GM21576 (cell line): ENCODE data around the gene KIAA0319L.
"Not testable (repeated sequence)": the region's sequence is repeated elsewhere in the genome, so short reads cannot be mapped to it uniquely, and the experiment has no call there.

ENCODE experiments used
- ATAC-seq: cut with Tn5 transposase; IDR thresholded peaks from one replicate; pipeline ENCODE4 v1.9.1; 2021; ENCODE audit warnings: mild to moderate bottlenecking, moderate library complexity; ENCODE audit not compliant: unreplicated experiment

Gene KIAA0319L

GRCh38 chr1:35585281-35585680 lies 28.1 kb upstream of the KIAA0319L start:
- no peak for ATAC-seq

- not testable (repeated sequence) for ATAC-seq
Observed at GRCh38 chr1:35581621-35582020, 24.4 kb upstream of the KIAA0319L start.

- no peak for ATAC-seq
Observed at GRCh38 chr1:35580949-35581388, 23.8 kb upstream of the KIAA0319L start.

- peak; percentile 61 for ATAC-seq
Observed at GRCh38 chr1:35577071-35577998, 20.1 kb upstream of the KIAA0319L start.

GRCh38 chr1:35576766-35577070 lies 19.5 kb upstream of the KIAA0319L start:
- ATAC-seq, result not testable (repeated sequence)

GRCh38 chr1:35576061-35576765 lies 19.0 kb upstream of the KIAA0319L start:
- ATAC-seq, result no peak

GRCh38 chr1:35575416-35575958 lies 18.3 kb upstream of the KIAA0319L start:
- no peak for ATAC-seq

- ATAC-seq, result no peak
Observed at GRCh38 chr1:35574655-35575415, 17.6 kb upstream of the KIAA0319L start.

- no peak for ATAC-seq
Observed at GRCh38 chr1:35574125-35574654, 17.0 kb upstream of the KIAA0319L start.

- ATAC-seq, result no peak
Observed at GRCh38 chr1:35573198-35574124, 16.3 kb upstream of the KIAA0319L start, which contains the start of gene TFAP2E. Gene TFAP2E (plus strand): TSS chr1:35573314. CDS start chr1:35573578, 264 bp downstream.

- no peak for ATAC-seq
Observed at GRCh38 chr1:35572296-35572695, 15.1 kb upstream of the KIAA0319L start.

- ATAC-seq, result no peak
Observed at GRCh38 chr1:35571263-35571662, 14.1 kb upstream of the KIAA0319L start.

- ATAC-seq, result no peak
Observed at GRCh38 chr1:35570589-35571137, 13.5 kb upstream of the KIAA0319L start.

GRCh38 chr1:35569936-35570335 lies 12.7 kb upstream of the KIAA0319L start:
- no peak for ATAC-seq

GRCh38 chr1:35568975-35569395 lies 11.8 kb upstream of the KIAA0319L start:
- no peak for ATAC-seq

- no peak for ATAC-seq
Observed at GRCh38 chr1:35567947-35568558, 10.8 kb upstream of the KIAA0319L start.

- ATAC-seq, result no peak
Observed at GRCh38 chr1:35565742-35566133, 8.5 kb upstream of the KIAA0319L start.

GRCh38 chr1:35564884-35565741 lies 7.9 kb upstream of the KIAA0319L start:
- no peak for ATAC-seq
